GM19328 (cell line): ENCODE results near the gene P2RY14.

ENCODE experiments used
- ATAC-seq: cut with Tn5 transposase; IDR thresholded peaks from one replicate; pipeline ENCODE4 v1.9.1; 2021; ENCODE audit warnings: mild to moderate bottlenecking, moderate library complexity; ENCODE audit not compliant: unreplicated experiment

Gene P2RY14

GRCh38 chr3:151301787-151302186, 23.4 kb upstream of the P2RY14 start:
- no peak for ATAC-seq

GRCh38 chr3:151300539-151300938, 22.2 kb upstream of the P2RY14 start:
- ATAC-seq, result no peak

- no peak for ATAC-seq
These were observed 20.7 kb upstream of the P2RY14 start for GRCh38 chr3:151299006-151299405.

GRCh38 chr3:151297429-151297828, 19.1 kb upstream of the P2RY14 start:
- ATAC-seq, result no peak

GRCh38 chr3:151296226-151296625, 17.9 kb upstream of the P2RY14 start:
- no peak for ATAC-seq

GRCh38 chr3:151293127-151293526, 14.8 kb upstream of the P2RY14 start:
- ATAC-seq, result no peak

GRCh38 chr3:151290673-151291072, 12.3 kb upstream of the P2RY14 start:
- no peak for ATAC-seq

GRCh38 chr3:151289445-151289844, 11.1 kb upstream of the P2RY14 start:
- ATAC-seq, result no peak

GRCh38 chr3:151285940-151286339, 7.6 kb upstream of the P2RY14 start:
- ATAC-seq, result no peak

- ATAC-seq, result no peak
These were observed 5.6 kb upstream of the P2RY14 start for GRCh38 chr3:151283907-151284461.

- no peak for ATAC-seq
These were observed 5.0 kb upstream of the P2RY14 start for GRCh38 chr3:151283387-151283786.

GRCh38 chr3:151282921-151283320, 4.6 kb upstream of the P2RY14 start:
- no peak for ATAC-seq

- no peak for ATAC-seq
These were observed 3.5 kb upstream of the P2RY14 start for GRCh38 chr3:151281671-151282324.

GRCh38 chr3:151276687-151277042, 1.7 kb downstream of the P2RY14 start:
- ATAC-seq, result no peak

- ATAC-seq, result no peak
These were observed 2.2 kb downstream of the P2RY14 start for GRCh38 chr3:151276038-151276686.

- ATAC-seq, result no peak
These were observed 3.3 kb downstream of the P2RY14 start for GRCh38 chr3:151275091-151275490.

- no peak for ATAC-seq
These were observed 8.7 kb downstream of the P2RY14 start for GRCh38 chr3:151269631-151270030.

GRCh38 chr3:151268267-151269235, 9.8 kb downstream of the P2RY14 start:
- ATAC-seq, result peak; percentile 56

- ATAC-seq, result no peak
These were observed 11.3 kb downstream of the P2RY14 start for GRCh38 chr3:151267066-151267465.

GRCh38 chr3:151265866-151266265, 12.5 kb downstream of the P2RY14 start:
- ATAC-seq, result peak; percentile 91

GRCh38 chr3:151265166-151265565, 13.2 kb downstream of the P2RY14 start:
- ATAC-seq, result no peak
